Stomach (tissue), 4 donors: ENCODE results near the gene LOXHD1.

ENCODE experiments used
- CTCF ChIP-seq, 7 experiments: fragments of 450-650 bp in 4 of 7; fragments of 200-600 bp in 3 of 7; sonication (generic) in 3 of 7; IDR thresholded peaks; one replicate each; pipeline ENCODE4 v1.5.1; 2016 to 2019; ENCODE audit warnings: antibody characterized with exemption in 7 of 7, control low read depth in 2 of 7, mild to moderate bottlenecking in 1 of 7
- POLR2A ChIP-seq, 4 donors: fragments of 450-650 bp; IDR thresholded peaks; one replicate each; pipeline ENCODE4 v1.6.1; 2016; ENCODE audit warnings: antibody characterized with exemption in 4 of 4, control low read depth in 2 of 4, mild to moderate bottlenecking in 1 of 4, moderate library complexity in 1 of 4
- POLR2AphosphoS5 ChIP-seq, 3 donors: sonication (generic); formaldehyde crosslinking; IDR thresholded peaks; one replicate each; pipeline ENCODE4 v1.6.1; 2016; ENCODE audit warnings: antibody characterized with exemption in 3 of 3

- no peak for TF ChIP-seq CTCF (IDR thresholded peaks at IDR 0.05)
- no peak for TF ChIP-seq POLR2A (IDR thresholded peaks at IDR 0.05)
- no peak for TF ChIP-seq POLR2AphosphoS5 (IDR thresholded peaks at IDR 0.05)
Observed at GRCh38 chr18:46621871-46622270, 35.1 kb downstream of the LOXHD1 start.
